ENCODE results near the gene NRF1.

DNA sequence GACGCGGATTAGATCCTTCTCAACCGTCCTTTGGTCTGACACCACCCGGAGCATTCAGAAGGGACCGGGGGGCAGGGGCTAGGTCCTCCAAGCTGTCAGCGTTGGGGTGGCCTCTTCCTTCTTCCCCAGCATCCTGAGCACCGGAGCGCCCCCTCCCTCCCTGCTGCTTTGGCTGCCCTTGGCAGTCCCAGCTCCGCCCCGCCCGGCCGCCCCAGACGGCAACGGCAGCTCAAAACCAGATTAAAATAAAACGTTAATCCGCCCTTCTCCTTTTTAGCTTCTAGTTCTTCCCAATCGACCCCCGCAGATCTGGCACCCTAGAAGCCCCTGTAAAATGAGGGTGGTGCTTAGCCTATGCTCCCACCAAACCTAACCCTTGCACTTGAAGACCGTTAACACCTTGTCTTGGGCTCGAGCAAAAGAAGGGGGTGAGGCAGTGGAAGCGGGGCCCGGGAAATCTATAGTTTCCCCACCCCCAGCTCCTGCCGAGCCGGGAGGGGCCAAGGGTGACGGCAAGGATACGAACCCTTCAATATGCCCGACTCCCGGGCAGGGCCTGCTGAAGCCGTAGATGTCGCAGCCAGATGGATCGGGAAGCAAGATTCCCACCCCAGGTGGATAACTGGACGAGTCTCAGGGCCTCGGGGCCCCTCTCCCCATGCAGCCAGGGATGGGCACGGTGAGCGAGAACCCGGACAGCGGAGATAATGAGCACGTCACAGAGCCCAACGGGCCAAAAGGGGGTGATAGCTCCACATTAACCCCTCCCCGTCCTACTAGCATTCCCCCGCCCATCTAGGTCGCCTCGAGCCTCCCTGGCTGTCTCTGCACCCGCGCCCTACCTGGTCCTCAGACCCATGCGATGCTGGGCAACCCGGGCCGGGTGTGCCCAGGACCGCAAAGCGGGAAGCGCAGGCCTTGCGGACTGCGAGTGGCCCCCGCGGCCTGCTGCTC, 169.7 kb downstream of the NRF1 start:
- TF ChIP-seq, protein P1, sequence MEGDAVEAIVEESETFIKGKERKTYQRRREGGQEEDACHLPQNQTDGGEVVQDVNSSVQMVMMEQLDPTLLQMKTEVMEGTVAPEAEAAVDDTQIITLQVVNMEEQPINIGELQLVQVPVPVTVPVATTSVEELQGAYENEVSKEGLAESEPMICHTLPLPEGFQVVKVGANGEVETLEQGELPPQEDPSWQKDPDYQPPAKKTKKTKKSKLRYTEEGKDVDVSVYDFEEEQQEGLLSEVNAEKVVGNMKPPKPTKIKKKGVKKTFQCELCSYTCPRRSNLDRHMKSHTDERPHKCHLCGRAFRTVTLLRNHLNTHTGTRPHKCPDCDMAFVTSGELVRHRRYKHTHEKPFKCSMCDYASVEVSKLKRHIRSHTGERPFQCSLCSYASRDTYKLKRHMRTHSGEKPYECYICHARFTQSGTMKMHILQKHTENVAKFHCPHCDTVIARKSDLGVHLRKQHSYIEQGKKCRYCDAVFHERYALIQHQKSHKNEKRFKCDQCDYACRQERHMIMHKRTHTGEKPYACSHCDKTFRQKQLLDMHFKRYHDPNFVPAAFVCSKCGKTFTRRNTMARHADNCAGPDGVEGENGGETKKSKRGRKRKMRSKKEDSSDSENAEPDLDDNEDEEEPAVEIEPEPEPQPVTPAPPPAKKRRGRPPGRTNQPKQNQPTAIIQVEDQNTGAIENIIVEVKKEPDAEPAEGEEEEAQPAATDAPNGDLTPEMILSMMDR (IDR thresholded peaks at IDR 0.05), result no peak
- TF ChIP-seq REST (IDR thresholded peaks at IDR 0.05; ENCODE audit: insufficient read depth in 1 of 2, low read depth in 2 of 2, low read length in 1 of 2), result no peak
